MCF 10A (cell line): ENCODE data around the gene PCED1B. TPM values are rescaled to one million over a fixed set of nuclear protein-coding genes. Genes with fewer than 3 reads are reported as not detected.

ENCODE experiments used
- BruUV-seq: library from RNA; stranded (reverse); fragments of 400-500 nt; replicated peaks from 2 replicates; lab custom pipeline; 2021; lab: Mats Ljungman, UMichigan
- CTCF ChIA-PET: fragments of 300-600 bp; sonication (Branson Sonifier 250); formaldehyde crosslinking; extraction: SDS; loops from one replicate; lab custom pipeline; 2021; ENCODE audit warnings: antibody characterized with exemption, inconsistent platforms; lab: Yijun Ruan, JAX
- POLR2A ChIA-PET: fragments of 300-600, 350-650 bp; sonication (Branson Sonifier 250); formaldehyde crosslinking; extraction: SDS; loops from one replicate; lab custom pipeline; 2020; ENCODE audit warnings: antibody characterized with exemption, inconsistent platforms; lab: Yijun Ruan, JAX
- DNase-seq: peaks from one replicate; pipeline ENCODE4 v3.0.0-alpha.2; 2018; ENCODE audit not compliant: unreplicated experiment
- H3K27ac Mint-ChIP-seq: one replicate; pipeline ENCODE4 v1.8.0; 2022; ENCODE audit warnings: mild to moderate bottlenecking, low read depth, mixed read lengths; ENCODE audit not compliant: unreplicated experiment
- H3K27me3 Mint-ChIP-seq: one replicate; pipeline ENCODE4 v1.8.0; 2022; ENCODE audit warnings: mixed read lengths; ENCODE audit not compliant: insufficient read depth, unreplicated experiment
- H3K36me3 Mint-ChIP-seq: one replicate; pipeline ENCODE4 v1.8.0; 2022; ENCODE audit warnings: mild to moderate bottlenecking, moderate library complexity, mixed read lengths; ENCODE audit not compliant: insufficient read depth, unreplicated experiment
- H3K4me1 Mint-ChIP-seq: one replicate; pipeline ENCODE4 v1.8.0; 2022; ENCODE audit warnings: mixed read lengths; ENCODE audit not compliant: insufficient read depth, unreplicated experiment
- H3K4me3 Mint-ChIP-seq: one replicate; pipeline ENCODE4 v1.8.0; 2022; ENCODE audit warnings: mild to moderate bottlenecking, moderate library complexity, mixed read lengths; ENCODE audit not compliant: unreplicated experiment
- H3K9me3 Mint-ChIP-seq: one replicate; pipeline ENCODE4 v1.8.0; 2022; ENCODE audit warnings: mixed read lengths; ENCODE audit not compliant: unreplicated experiment
- intact Hi-C: fragments of 100-400 bp; cut with micrococcal nuclease; formaldehyde crosslinking; loops from 2 replicates; pipeline ENCODE4 v1.14.1; 2022
- total RNA-seq: library from RNA; stranded (reverse); gene quantifications from 2 replicates; pipeline ENCODE4 v1.2.3, GENCODE V29; 2022
- TF ChIP-seq, protein P1 (sequence below): fragments of 200-600 bp; IDR thresholded peaks from one replicate; pipeline ENCODE4 v1.8.0; 2022; ENCODE audit warnings: antibody characterized with exemption, mild to moderate bottlenecking; ENCODE audit not compliant: unreplicated experiment

The PCED1B gene
- total RNA-seq, 1 experiment from 2014 or later, result 9.6 TPM

DNA sequence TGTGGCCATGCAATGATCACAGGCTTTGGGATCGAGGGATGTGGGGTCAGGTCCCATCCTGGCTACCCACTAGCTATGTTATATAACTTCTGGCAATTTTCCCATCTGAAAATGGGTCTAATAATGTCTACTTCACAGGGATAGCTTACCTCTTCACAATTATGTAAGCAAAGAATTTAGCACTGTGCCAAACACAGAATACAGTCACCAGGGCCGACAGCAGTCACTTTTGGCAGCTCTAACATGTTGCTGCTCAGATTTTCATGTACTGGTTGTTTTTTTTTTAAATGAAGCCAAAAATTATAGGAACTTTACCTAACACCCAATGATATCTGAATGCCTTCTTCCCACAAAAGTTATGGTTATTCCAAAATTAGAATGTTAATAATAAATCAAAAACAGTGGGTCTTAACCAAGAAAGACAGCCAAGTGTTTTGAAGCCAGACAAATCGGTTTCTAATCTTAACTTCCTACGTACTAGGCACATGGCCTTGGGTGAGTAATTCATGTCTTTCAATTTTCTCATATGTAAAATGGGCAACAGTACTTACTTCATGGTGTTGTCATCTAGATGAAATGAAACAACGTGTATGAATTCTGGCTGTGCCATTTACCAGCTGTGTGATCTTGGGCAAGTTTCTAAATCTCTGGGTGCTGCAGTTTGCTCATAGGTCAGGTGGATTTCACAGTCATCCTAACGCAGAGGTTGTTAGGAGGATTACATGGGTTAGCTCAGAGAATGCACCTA, 13.0 kb upstream of the PCED1B start:
- TF ChIP-seq, protein P1, sequence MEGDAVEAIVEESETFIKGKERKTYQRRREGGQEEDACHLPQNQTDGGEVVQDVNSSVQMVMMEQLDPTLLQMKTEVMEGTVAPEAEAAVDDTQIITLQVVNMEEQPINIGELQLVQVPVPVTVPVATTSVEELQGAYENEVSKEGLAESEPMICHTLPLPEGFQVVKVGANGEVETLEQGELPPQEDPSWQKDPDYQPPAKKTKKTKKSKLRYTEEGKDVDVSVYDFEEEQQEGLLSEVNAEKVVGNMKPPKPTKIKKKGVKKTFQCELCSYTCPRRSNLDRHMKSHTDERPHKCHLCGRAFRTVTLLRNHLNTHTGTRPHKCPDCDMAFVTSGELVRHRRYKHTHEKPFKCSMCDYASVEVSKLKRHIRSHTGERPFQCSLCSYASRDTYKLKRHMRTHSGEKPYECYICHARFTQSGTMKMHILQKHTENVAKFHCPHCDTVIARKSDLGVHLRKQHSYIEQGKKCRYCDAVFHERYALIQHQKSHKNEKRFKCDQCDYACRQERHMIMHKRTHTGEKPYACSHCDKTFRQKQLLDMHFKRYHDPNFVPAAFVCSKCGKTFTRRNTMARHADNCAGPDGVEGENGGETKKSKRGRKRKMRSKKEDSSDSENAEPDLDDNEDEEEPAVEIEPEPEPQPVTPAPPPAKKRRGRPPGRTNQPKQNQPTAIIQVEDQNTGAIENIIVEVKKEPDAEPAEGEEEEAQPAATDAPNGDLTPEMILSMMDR, result no peak
- ChIA-PET CTCF (interaction anchor here (0.5 to 1.1 kb wide), 6 partner anchors 12 to 874 kb away, joined by 3 to 4 read pairs (median 3); partner anchors contain the start of genes AMIGO2 and PCED1B), POLR2A (interaction anchor here (0.6 kb wide), 2 partner anchors 11 to 13 kb away, joined by 3 read pairs; no protein-coding TSS in a partner anchor)
- Mint-ChIP-seq H3K9me3 (no peaks in the 10 kb centered on the region), H3K36me3 (no peaks in the 10 kb centered on the region), H3K4me1 (peaks cover 6% of the 10 kb centered on the region), H3K27me3 (no peaks in the 10 kb centered on the region), H3K4me3 (no peak overlapping the region), H3K27ac (no peak overlapping the region)
- no peak for DNase-seq
- BruUV-seq, result no TSS peak
- intact Hi-C loops, result no loop called here

DNA sequence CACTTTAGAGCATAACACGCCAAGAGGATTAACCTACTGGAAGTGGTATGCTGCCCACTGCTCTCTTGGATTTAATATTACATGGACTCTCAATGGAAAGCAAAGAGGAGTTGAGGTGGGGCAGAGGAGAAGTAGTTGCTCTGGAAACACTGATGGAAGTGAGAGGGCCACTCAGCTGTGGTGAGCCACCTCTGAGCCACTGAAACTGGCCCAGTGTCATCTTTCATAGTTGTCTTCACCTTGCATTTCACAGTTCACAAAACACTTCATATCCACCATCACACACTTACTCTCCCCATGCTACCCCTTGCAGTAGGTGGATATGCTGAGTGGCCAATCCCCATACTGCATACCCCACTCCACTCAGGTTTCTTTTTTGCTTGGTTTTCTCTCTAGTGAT, 12.2 kb upstream of the PCED1B start:
- POLR2A ChIA-PET, result no interaction called here
- TF ChIP-seq, protein P1, result no peak
- no peak for DNase-seq
- Mint-ChIP-seq H3K4me3 (no peak overlapping the region), H3K27me3 (no peaks in the 10 kb centered on the region), H3K9me3 (no peaks in the 10 kb centered on the region), H3K36me3 (no peaks in the 10 kb centered on the region), H3K27ac (no peak overlapping the region), H3K4me1 (peaks cover 6% of the 10 kb centered on the region)
- CTCF ChIA-PET, result interaction anchor here (0.7 to 1.2 kb wide), 2 partner anchors 11 to 20 kb away, joined by 4 read pairs; no protein-coding TSS in a partner anchor
- BruUV-seq, result no TSS peak
- intact Hi-C loops, result no loop called here

- no peak for DNase-seq
- BruUV-seq, result no TSS peak
- intact Hi-C loops, result no loop called here
- CTCF ChIA-PET, result interaction anchor here (0.7 to 1.2 kb wide), 3 partner anchors 11 to 341 kb away, joined by 3 to 4 read pairs (median 4); no protein-coding TSS in a partner anchor
- TF ChIP-seq, protein P1, result no peak
- Mint-ChIP-seq H3K27me3 (no peaks in the 10 kb centered on the region), H3K9me3 (no peaks in the 10 kb centered on the region), H3K4me1 (peaks cover 6% of the 10 kb centered on the region), H3K27ac (no peak overlapping the region), H3K4me3 (no peak overlapping the region), H3K36me3 (no peaks in the 10 kb centered on the region)
- POLR2A ChIA-PET, result no interaction called here
Observed at GRCh38 chr12:47067771-47068431, 11.5 kb upstream of the PCED1B start.

- Mint-ChIP-seq H3K36me3 (no peaks in the 10 kb centered on the region), H3K27ac (no peak overlapping the region), H3K9me3 (no peaks in the 10 kb centered on the region), H3K27me3 (no peaks in the 10 kb centered on the region), H3K4me3 (no peak overlapping the region), H3K4me1 (peaks cover 6% of the 10 kb centered on the region)
- ChIA-PET CTCF (interaction anchor here (0.6 to 7.1 kb wide), 6 partner anchors 10 to 822 kb away, joined by 3 to 51 read pairs (median 8); partner anchors contain the start of genes AMIGO2 and PCED1B), POLR2A (no interaction called here)
- TF ChIP-seq, protein P1, result no peak
- BruUV-seq, result no TSS peak
- intact Hi-C loops, result no loop called here
- no peak for DNase-seq
Observed at GRCh38 chr12:47068539-47068938, 10.9 kb upstream of the PCED1B start.
